ENCODE measurements around the gene RSPH9.

GRCh38 chr6:43705996-43706395 lies 61.2 kb downstream of the RSPH9 start:
- no peak for TF ChIP-seq POLR2A (IDR thresholded peaks at IDR 0.05)
- no peak for TF ChIP-seq CTCF (IDR thresholded peaks at IDR 0.05)
